ENCODE data around the gene SLC49A3. TPM values are rescaled to one million over a fixed set of nuclear protein-coding genes. Genes with fewer than 3 reads are reported as not detected.

Gene SLC49A3
- total and polyA plus RNA-seq, 2 experiments from 2014 or later, result 1.3 to 3.7 TPM

- no peak for TF ChIP-seq ZNF462 (CRISPR knock-in tag; IDR thresholded peaks at IDR 0.05)
- no peak for TF ChIP-seq JUNB (IDR thresholded peaks at IDR 0.05; ENCODE audit: unreplicated experiment)
- TF ChIP-seq, protein P1, sequence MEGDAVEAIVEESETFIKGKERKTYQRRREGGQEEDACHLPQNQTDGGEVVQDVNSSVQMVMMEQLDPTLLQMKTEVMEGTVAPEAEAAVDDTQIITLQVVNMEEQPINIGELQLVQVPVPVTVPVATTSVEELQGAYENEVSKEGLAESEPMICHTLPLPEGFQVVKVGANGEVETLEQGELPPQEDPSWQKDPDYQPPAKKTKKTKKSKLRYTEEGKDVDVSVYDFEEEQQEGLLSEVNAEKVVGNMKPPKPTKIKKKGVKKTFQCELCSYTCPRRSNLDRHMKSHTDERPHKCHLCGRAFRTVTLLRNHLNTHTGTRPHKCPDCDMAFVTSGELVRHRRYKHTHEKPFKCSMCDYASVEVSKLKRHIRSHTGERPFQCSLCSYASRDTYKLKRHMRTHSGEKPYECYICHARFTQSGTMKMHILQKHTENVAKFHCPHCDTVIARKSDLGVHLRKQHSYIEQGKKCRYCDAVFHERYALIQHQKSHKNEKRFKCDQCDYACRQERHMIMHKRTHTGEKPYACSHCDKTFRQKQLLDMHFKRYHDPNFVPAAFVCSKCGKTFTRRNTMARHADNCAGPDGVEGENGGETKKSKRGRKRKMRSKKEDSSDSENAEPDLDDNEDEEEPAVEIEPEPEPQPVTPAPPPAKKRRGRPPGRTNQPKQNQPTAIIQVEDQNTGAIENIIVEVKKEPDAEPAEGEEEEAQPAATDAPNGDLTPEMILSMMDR (conservative IDR thresholded peaks at IDR 0.05; ENCODE audit: low read depth in 2 of 2), result no peak
These were observed 21.4 kb downstream of the SLC49A3 start (continued) for GRCh38 chr4:667545-667925.

DNA sequence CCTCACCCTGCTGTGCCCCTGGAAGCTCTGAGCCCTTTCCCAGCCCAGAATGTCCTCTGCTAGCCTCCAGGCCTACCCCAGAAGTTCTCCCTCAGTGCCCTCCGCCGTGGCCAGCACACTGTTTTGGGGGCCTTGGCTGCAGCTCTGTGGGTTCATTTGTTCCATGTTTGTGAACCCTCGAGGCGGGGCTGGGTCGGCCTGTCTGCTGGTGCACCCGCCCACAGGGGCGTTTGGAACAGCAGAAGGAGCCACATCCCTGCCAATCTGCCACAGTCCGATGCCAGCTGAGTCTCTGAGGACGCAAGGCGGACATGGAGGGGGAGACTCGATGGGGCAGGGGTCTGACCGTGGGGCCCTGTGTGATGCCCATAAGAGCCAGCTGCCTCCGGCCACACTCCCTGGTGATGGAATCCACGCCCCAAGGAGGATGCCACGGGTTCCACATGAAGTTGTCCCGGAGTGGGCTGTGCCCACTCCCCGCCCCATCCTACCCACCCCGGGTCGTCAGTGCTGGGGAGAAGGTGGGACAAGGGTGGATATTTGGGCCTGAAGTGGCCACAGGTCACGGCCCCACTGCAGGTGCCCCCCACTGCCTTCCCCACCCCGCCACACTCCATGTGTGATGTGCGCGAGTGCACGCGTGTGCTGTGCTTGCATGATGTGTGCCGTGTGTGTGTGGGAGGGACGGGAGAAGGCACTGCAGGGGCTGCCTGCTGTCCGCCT lies 22.0 kb downstream of the SLC49A3 start:
- Histone ChIP-seq H3K4me3 (no peak overlapping the region), H3K4me1 (ENCODE audit: insufficient read depth) (no peaks in the 10 kb centered on the region), H3K27ac (ENCODE audit: low read depth) (no peak overlapping the region), H3K79me2 (replicated peaks; ENCODE audit: insufficient read depth) (no peaks in the 10 kb centered on the region), H2AFZ (no peak overlapping the region), H3K27me3 (ENCODE audit: insufficient read depth) (no peaks in the 10 kb centered on the region), H3F3A (replicated peaks; ENCODE audit: low read depth) (peaks cover 2% of the 10 kb centered on the region; the same call in 1 of the 2 replicates), H3K9me2 (ENCODE audit: insufficient read depth) (no peaks in the 10 kb centered on the region), H4K20me1 (replicated peaks; ENCODE audit: insufficient read depth) (no peaks in the 10 kb centered on the region; the same call in 1 of the 2 replicates), H3K4me2 (no peak overlapping the region), H3K36me3 (ENCODE audit: insufficient read depth) (peaks cover 8% of the 10 kb centered on the region)
- Mint-ChIP-seq H3K27ac (no peak overlapping the region), H3K4me1 (no peaks in the 10 kb centered on the region; the same call in 2 of the 3 replicates), H3K36me3 (ENCODE audit: low read depth) (peaks cover 16% of the 10 kb centered on the region), H3K4me3 (no peak overlapping the region), H3K27me3 (ENCODE audit: insufficient read depth, low read depth, poor library complexity) (peaks cover 12% of the 10 kb centered on the region), H3K9me3 (no peaks in the 10 kb centered on the region; the same call in 2 of the 3 replicates)
- no peak for DNase-seq (ENCODE audit: low spot score)
- no peak for ATAC-seq
- TF ChIP-seq, protein P1 (conservative IDR thresholded peaks at IDR 0.05; ENCODE audit: low read depth in 2 of 2), result no peak
- no peak for TF ChIP-seq JUNB (IDR thresholded peaks at IDR 0.05; ENCODE audit: unreplicated experiment)
- no peak for TF ChIP-seq POLR2AphosphoS5 (IDR thresholded peaks at IDR 0.05; ENCODE audit: low read depth)
- TF ChIP-seq ZNF114 (CRISPR knock-in tag; IDR thresholded peaks at IDR 0.05), result no peak
